SK-N-SH treated with all-trans-retinoic acid at 6 μM for 48 hours (cell line): ENCODE measurements around the gene SPC25.

ENCODE experiments used
- ATAC-seq: fragments of 200-7000 bp; cut with Tn5 transposase; 3 replicates; pipeline ENCODE4 v1.9.1; 2020; ENCODE audit warnings: mild to moderate bottlenecking, moderate library complexity
- ARNTL ChIP-seq: fragments of 450-650 bp; formaldehyde crosslinking; IDR thresholded peaks from 2 replicates; pipeline ENCODE4 v1.5.0; 2020; ENCODE audit warnings: low read depth, mild to moderate bottlenecking, moderate library complexity, borderline replicate concordance
- BACH2 ChIP-seq: fragments of 250-450 bp; sonication (Bioruptor Pico); IDR thresholded peaks from 2 replicates; pipeline ENCODE4 v1.9.0; 2021; ENCODE audit warnings: mild to moderate bottlenecking, borderline replicate concordance
- CREB5 ChIP-seq: fragments of 250-450 bp; sonication (Bioruptor Pico); IDR thresholded peaks from 2 replicates; pipeline ENCODE4 v1.5.1; 2020; ENCODE audit warnings: low read depth, mild to moderate bottlenecking, moderate library complexity
- CSDC2 ChIP-seq: fragments of 250-450 bp; sonication (Bioruptor Pico); IDR thresholded peaks from 2 replicates; pipeline ENCODE4 v1.5.0; 2020; ENCODE audit warnings: mild to moderate bottlenecking, moderate library complexity
- CSRNP3 ChIP-seq: fragments of 250-450 bp; sonication (Bioruptor Pico); IDR thresholded peaks from 2 replicates; pipeline ENCODE4 v1.5.1; 2021; ENCODE audit warnings: mild to moderate bottlenecking, moderate library complexity
- ESRRG ChIP-seq: fragments of 250-450 bp; sonication (Bioruptor Pico); IDR thresholded peaks from 2 replicates; pipeline ENCODE4 v1.6.1; 2021; ENCODE audit warnings: mild to moderate bottlenecking
- GLIS3 ChIP-seq: fragments of 250-450 bp; sonication (Bioruptor Pico); IDR thresholded peaks from 2 replicates; pipeline ENCODE4 v1.5.0; 2020; ENCODE audit warnings: mild to moderate bottlenecking, moderate library complexity
- ISL1 ChIP-seq: fragments of 250-450 bp; sonication (Bioruptor Pico); IDR thresholded peaks from 2 replicates; pipeline ENCODE4 v2.1.2; 2022; ENCODE audit warnings: mild to moderate bottlenecking, moderate library complexity
- OSR1 ChIP-seq: fragments of 250-450 bp; sonication (Bioruptor Pico); IDR thresholded peaks from 2 replicates; pipeline ENCODE4 v1.8.0; 2022; ENCODE audit warnings: moderate library complexity, mild to moderate bottlenecking, inconsistent platforms
- PATZ1 ChIP-seq: fragments of 250-450 bp; sonication (Bioruptor Pico); IDR thresholded peaks from 2 replicates; pipeline ENCODE4 v1.8.0; 2020; ENCODE audit warnings: mild to moderate bottlenecking, moderate library complexity, borderline replicate concordance
- POU6F1 ChIP-seq: fragments of 250-450 bp; sonication (Bioruptor Pico); IDR thresholded peaks from 2 replicates; pipeline ENCODE4 v1.8.0; 2021; ENCODE audit warnings: low read depth, mild to moderate bottlenecking, moderate library complexity, borderline replicate concordance
- PPARA ChIP-seq: fragments of 250-450 bp; sonication (Bioruptor Pico); IDR thresholded peaks from 2 replicates; pipeline ENCODE4 v1.5.0; 2020; ENCODE audit warnings: mild to moderate bottlenecking, borderline replicate concordance
- RARB ChIP-seq: fragments of 250-450 bp; sonication (Bioruptor Pico); IDR thresholded peaks from 2 replicates; pipeline ENCODE4 v1.8.0; 2021; ENCODE audit warnings: mild to moderate bottlenecking, moderate library complexity
- SNAI2 ChIP-seq: fragments of 250-450 bp; sonication (Bioruptor Pico); IDR thresholded peaks from 2 replicates; pipeline ENCODE4 v1.5.0; 2020; ENCODE audit warnings: mild to moderate bottlenecking, moderate library complexity
- TCF4 ChIP-seq: fragments of 250-450 bp; sonication (Bioruptor Pico); IDR thresholded peaks from 2 replicates; pipeline ENCODE4 v1.8.0; 2021; ENCODE audit warnings: mild to moderate bottlenecking, moderate library complexity, borderline replicate concordance
- ZC3H10 ChIP-seq: fragments of 250-450 bp; sonication (Bioruptor Pico); IDR thresholded peaks from 2 replicates; pipeline ENCODE4 v1.5.1; 2021; ENCODE audit warnings: mild to moderate bottlenecking, moderate library complexity
- ZFP3 ChIP-seq: fragments of 250-450 bp; sonication (Bioruptor Pico); IDR thresholded peaks from 2 replicates; pipeline ENCODE4 v1.5.0; 2020; ENCODE audit warnings: mild to moderate bottlenecking, moderate library complexity
- ZFP30 ChIP-seq: fragments of 450-650 bp; formaldehyde crosslinking; IDR thresholded peaks from 2 replicates; pipeline ENCODE4 v1.5.0; 2022; ENCODE audit warnings: mild to moderate bottlenecking, moderate library complexity
- ZNF70 ChIP-seq: fragments of 450-650 bp; formaldehyde crosslinking; IDR thresholded peaks from 2 replicates; pipeline ENCODE4 v1.5.0; 2020; ENCODE audit warnings: mild to moderate bottlenecking, moderate library complexity
- ZNF8 ChIP-seq: fragments of 450-650 bp; formaldehyde crosslinking; IDR thresholded peaks from 2 replicates; pipeline ENCODE4 v1.5.0; 2020; ENCODE audit warnings: mild to moderate bottlenecking, moderate library complexity

The SPC25 gene

GRCh38 chr2:168849610-168850009 is 40.6 kb downstream of the SPC25 start:
- no peak for TF ChIP-seq PPARA (CRISPR knock-in tag)
- TF ChIP-seq ARNTL (CRISPR knock-in tag) = no peak
- TF ChIP-seq BACH2 (CRISPR knock-in tag) = no peak
- TF ChIP-seq ZNF70 = no peak
- no peak for TF ChIP-seq CREB5
- no peak for TF ChIP-seq ZFP3 (CRISPR knock-in tag)
- TF ChIP-seq ZFP30 (CRISPR knock-in tag) = no peak
- TF ChIP-seq, all 23 proteins: peak for 0
- ATAC-seq = peak; percentile 75

GRCh38 chr2:168848225-168848624 is 42.0 kb downstream of the SPC25 start:
- TF ChIP-seq ZFP30 (CRISPR knock-in tag) = no peak
- TF ChIP-seq ARNTL (CRISPR knock-in tag) = no peak
- no peak for TF ChIP-seq ZC3H10 (CRISPR knock-in tag)
- TF ChIP-seq PATZ1 (CRISPR knock-in tag) = no peak
- no peak for TF ChIP-seq ZFP3 (CRISPR knock-in tag)
- TF ChIP-seq CSRNP3 = no peak
- no peak for TF ChIP-seq POU6F1 (CRISPR knock-in tag)
- TF ChIP-seq ZNF70 = no peak
- no peak for TF ChIP-seq SNAI2 (CRISPR knock-in tag)
- TF ChIP-seq CREB5 = no peak
- TF ChIP-seq TCF4 (CRISPR knock-in tag) = no peak
- no peak for TF ChIP-seq PPARA (CRISPR knock-in tag)
- no peak for TF ChIP-seq OSR1 (CRISPR knock-in tag)
- no peak for TF ChIP-seq GLIS3 (CRISPR knock-in tag)
- ATAC-seq = no peak

- ATAC-seq = no peak
- TF ChIP-seq ZNF8 (CRISPR knock-in tag) (no peak), ARNTL (CRISPR knock-in tag) (no peak), BACH2 (CRISPR knock-in tag) (no peak), CSDC2 (CRISPR knock-in tag) (no peak), CREB5 (no peak), RARB (CRISPR knock-in tag) (no peak), PATZ1 (CRISPR knock-in tag) (no peak), ESRRG (CRISPR knock-in tag) (no peak), ZC3H10 (CRISPR knock-in tag) (no peak), ISL1 (CRISPR knock-in tag) (no peak), OSR1 (CRISPR knock-in tag) (no peak), GLIS3 (CRISPR knock-in tag) (no peak), CSRNP3 (no peak), ZFP30 (CRISPR knock-in tag) (no peak), POU6F1 (CRISPR knock-in tag) (no peak), ZFP3 (CRISPR knock-in tag) (no peak)
These were observed 47.0 kb downstream of the SPC25 start for GRCh38 chr2:168843253-168843652.
